H9 (cell line): ENCODE results near the gene RNF113B. TPM values are rescaled to one million over a fixed set of nuclear protein-coding genes. Genes with fewer than 3 reads are reported as not detected.

Source experiments
- DNase-seq: peaks from one replicate; pipeline ENCODE4 v3.0.0-alpha.2; 2017
- H2AFZ ChIP-seq: one replicate; pipeline ENCODE4 v1.6.1; 2013; ENCODE audit warnings: mild to moderate bottlenecking, low read length, control low read depth, moderate library complexity
- H2AK5ac ChIP-seq: 2 replicates; pipeline ENCODE4 v1.6.1; 2013; ENCODE audit warnings: low read length, control low read depth, mixed read lengths; ENCODE audit not compliant: insufficient read length
- H2BK120ac ChIP-seq: one replicate; pipeline ENCODE4 v1.6.1; 2013; ENCODE audit warnings: low read depth, mild to moderate bottlenecking, low read length, control low read depth, inconsistent platforms; ENCODE audit not compliant: poor library complexity, severe bottlenecking
- H2BK12ac ChIP-seq: 2 replicates; pipeline ENCODE4 v1.6.1; 2013; ENCODE audit warnings: low read length, control low read depth, mixed read lengths, low read depth; ENCODE audit not compliant: insufficient read length
- H2BK15ac ChIP-seq: 2 replicates; pipeline ENCODE4 v1.6.1; 2013; ENCODE audit warnings: low read depth, low read length, control low read depth
- H2BK20ac ChIP-seq: one replicate; pipeline ENCODE4 v1.6.1; 2013; ENCODE audit warnings: low read depth, mild to moderate bottlenecking, low read length, control low read depth, inconsistent platforms; ENCODE audit not compliant: poor library complexity, severe bottlenecking
- H2BK5ac ChIP-seq: 2 replicates; pipeline ENCODE4 v1.6.1; 2013; ENCODE audit warnings: low read length, control low read depth, mixed read lengths; ENCODE audit not compliant: insufficient read length
- H3K14ac ChIP-seq: 2 replicates; pipeline ENCODE4 v1.6.1; 2013; ENCODE audit warnings: low read length, control low read depth; ENCODE audit not compliant: insufficient read depth
- H3K18ac ChIP-seq: 2 replicates; pipeline ENCODE4 v1.6.1; 2013; ENCODE audit warnings: low read depth, mild to moderate bottlenecking, mixed read lengths, low read length, control low read depth; ENCODE audit not compliant: insufficient read length
- H3K23ac ChIP-seq: 2 replicates; pipeline ENCODE4 v1.6.1; 2013; ENCODE audit warnings: low read length, control low read depth, mixed read lengths, low read depth; ENCODE audit not compliant: insufficient read length
- H3K23me2 ChIP-seq: 2 replicates; pipeline ENCODE4 v1.6.1; 2013; ENCODE audit warnings: low read depth, mild to moderate bottlenecking, mixed read lengths, low read length, control low read depth; ENCODE audit not compliant: insufficient read length, poor library complexity, severe bottlenecking
- H3K27ac ChIP-seq: 2 replicates; pipeline ENCODE4 v1.5.1; 2013; ENCODE audit warnings: low read length, control low read depth, mixed read lengths, low read depth; ENCODE audit not compliant: insufficient read length
- H3K27me3 ChIP-seq: 2 replicates; pipeline ENCODE4 v1.6.1; 2013; ENCODE audit warnings: low read length, control low read depth, inconsistent platforms; ENCODE audit not compliant: insufficient read depth
- H3K4ac ChIP-seq: 2 replicates; pipeline ENCODE4 v1.6.1; 2013; ENCODE audit warnings: low read depth, mild to moderate bottlenecking, control low read depth, inconsistent platforms, low read length, moderate library complexity
- H3K4me1 ChIP-seq: 2 replicates; pipeline ENCODE4 v1.6.1; 2013; ENCODE audit warnings: low read length, control low read depth, inconsistent platforms; ENCODE audit not compliant: insufficient read depth
- H3K4me2 ChIP-seq: 2 replicates; pipeline ENCODE4 v1.6.1; 2013; ENCODE audit warnings: low read length, control low read depth, mixed read lengths; ENCODE audit not compliant: insufficient read length, insufficient read depth
- H3K56ac ChIP-seq: 2 replicates; pipeline ENCODE4 v1.6.1; 2013; ENCODE audit warnings: low read depth, mild to moderate bottlenecking, mixed read lengths, low read length, control low read depth; ENCODE audit not compliant: insufficient read length
- H3K79me1 ChIP-seq: 2 replicates; pipeline ENCODE4 v1.6.1; 2013; ENCODE audit warnings: low read depth, mild to moderate bottlenecking, moderate library complexity, low read length, control low read depth, inconsistent platforms; ENCODE audit not compliant: insufficient read depth, poor library complexity, severe bottlenecking
- H3K79me2 ChIP-seq: 2 replicates; pipeline ENCODE4 v1.6.1; 2013; ENCODE audit warnings: low read length, control low read depth, inconsistent platforms; ENCODE audit not compliant: insufficient read depth
- H3K9ac ChIP-seq: 2 replicates; pipeline ENCODE4 v1.6.1; 2013; ENCODE audit warnings: low read length, control low read depth, mixed read lengths; ENCODE audit not compliant: insufficient read length; ENCODE audit errors: extremely low read depth
- H3K9me3 ChIP-seq: one replicate; pipeline ENCODE4 v1.6.1; 2013; ENCODE audit warnings: low read depth, low read length, inconsistent platforms; ENCODE audit not compliant: control insufficient read depth
- H3T11ph ChIP-seq: one replicate; pipeline ENCODE4 v1.6.1; 2013; ENCODE audit warnings: mild to moderate bottlenecking, low read length, control low read depth, inconsistent platforms
- H4K20me1 ChIP-seq: one replicate; pipeline ENCODE4 v1.6.1; 2013; ENCODE audit not compliant: control insufficient read depth, insufficient read length, insufficient read depth
- H4K5ac ChIP-seq: 2 replicates; pipeline ENCODE4 v1.6.1; 2013; ENCODE audit warnings: low read depth, mild to moderate bottlenecking, mixed read lengths, low read length, control low read depth; ENCODE audit not compliant: insufficient read length
- H4K8ac ChIP-seq: replicated peaks from 2 replicates; pipeline ENCODE4 v1.6.1; 2013; ENCODE audit warnings: low read length, control low read depth, mixed read lengths, low read depth; ENCODE audit not compliant: insufficient read length
- H4K91ac ChIP-seq: 2 replicates; pipeline ENCODE4 v1.6.1; 2013; ENCODE audit warnings: low read depth, mild to moderate bottlenecking, moderate library complexity, mixed read lengths, low read length, control low read depth; ENCODE audit not compliant: insufficient read length
- H3K27ac Mint-ChIP-seq, 3 experiments: 2 replicates in 2 of 3; 3 replicates in 1 of 3; pipeline ENCODE4 v1.8.0; 2020 to 2021; ENCODE audit warnings: mixed read lengths in 3 of 3, mild to moderate bottlenecking in 1 of 3, moderate library complexity in 1 of 3
- H3K27me3 Mint-ChIP-seq: 2 replicates; pipeline ENCODE4 v1.8.0; 2021; ENCODE audit warnings: low read depth, mild to moderate bottlenecking, moderate library complexity, mixed read lengths
- H3K36me3 Mint-ChIP-seq, 3 experiments: 2 replicates in 2 of 3; 3 replicates in 1 of 3; pipeline ENCODE4 v1.8.0; 2020 to 2021; ENCODE audit warnings: low read depth in 3 of 3, mixed read lengths in 3 of 3; ENCODE audit not compliant: insufficient read depth in 1 of 3
- H3K4me1 Mint-ChIP-seq, 2 experiments: 2 replicates each; pipeline ENCODE4 v1.8.0; 2020; ENCODE audit warnings: mixed read lengths in 2 of 2
- H3K4me3 Mint-ChIP-seq, 2 experiments: 2 replicates in 1 of 2; 3 replicates in 1 of 2; pipeline ENCODE4 v1.8.0; 2020 to 2021; ENCODE audit warnings: mild to moderate bottlenecking in 2 of 2, mixed read lengths in 2 of 2, moderate library complexity in 1 of 2
- H3K9me3 Mint-ChIP-seq, 2 experiments: 2 replicates in 1 of 2; 3 replicates in 1 of 2; pipeline ENCODE4 v1.8.0; 2020; ENCODE audit warnings: mild to moderate bottlenecking in 2 of 2, mixed read lengths in 2 of 2, moderate library complexity in 1 of 2
- CTCF ChIP-seq: fragments of 200-600 bp; sonication (generic); conservative IDR thresholded peaks from 3 replicates; pipeline ENCODE4 v1.8.0; 2021; ENCODE audit warnings: antibody characterized with exemption, mild to moderate bottlenecking
- WGBS: extraction: QIAGEN DNeasy Blood & Tissue Kit; methylation state at CpG from one replicate; pipeline ENCODE4 v1.1.7; 2013; ENCODE audit warnings: missing lambda C conversion rate, low lambda C conversion rate, mixed read lengths; ENCODE audit not compliant: insufficient read length; ENCODE audit errors: extremely low coverage; 5-methylcytosine and 5-hydroxymethylcytosine counted together
- total RNA-seq: library from RNA; stranded (reverse); gene quantifications from 2 replicates; pipeline ENCODE4 v1.2.1, GENCODE V29; 2021

The RNF113B gene
- total RNA-seq, 1 experiment from 2014 or later: not detected

DNA sequence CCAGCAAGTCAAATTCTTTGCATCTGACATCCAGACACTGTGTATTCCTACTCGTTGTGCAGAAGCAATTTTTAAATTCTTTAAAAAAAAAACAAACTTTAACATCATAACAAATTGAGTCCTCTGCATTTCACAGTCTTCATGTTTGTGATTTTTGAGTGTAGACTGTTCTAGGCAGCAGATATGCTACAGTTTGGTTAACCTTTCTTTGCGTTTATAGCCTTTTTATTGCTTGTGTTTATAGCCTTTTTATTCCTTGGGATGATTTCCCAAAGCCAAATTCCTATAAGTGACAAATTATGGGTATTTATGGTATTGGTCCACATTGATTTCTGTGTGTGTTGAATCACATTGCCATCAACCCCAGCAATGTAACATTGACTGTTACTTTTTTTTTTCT lies 14.9 kb upstream of the RNF113B start:
- H3K4me2 ChIP-seq: no peak overlapping the region
- H3T11ph ChIP-seq: no peak overlapping the region
- no peak overlapping the region for H3K4ac ChIP-seq
- no peak overlapping the region for H4K8ac ChIP-seq
- H3K14ac ChIP-seq: no peak overlapping the region
- H3K18ac ChIP-seq: no peak overlapping the region
- no peaks in the 10 kb centered on the region for H3K27me3 ChIP-seq
- no peak for TF ChIP-seq CTCF
- no peaks in the 10 kb centered on the region for H4K20me1 ChIP-seq
- no CpG with 5 or more reads among the region's 2 CpGs for WGBS
- H3K79me2 ChIP-seq: peaks cover 3% of the 10 kb centered on the region; the same call in 1 of the 2 replicates
- Mint-ChIP-seq H3K9me3 (no peaks in the 10 kb centered on the region), H3K27ac (no peak overlapping the region), H3K4me3 (no peak overlapping the region), H3K27me3 (no peaks in the 10 kb centered on the region), H3K4me1 (peaks cover 34 to 39% of the 10 kb centered on the region in 2 experiments), H3K36me3 (peaks cover 0 to 4% (median 1%) of the 10 kb centered on the region in 3 experiments; a peak in 1 of 7 replicates)
- H2AFZ ChIP-seq: no peak overlapping the region
- H3K23ac ChIP-seq: no peak overlapping the region
- H3K23me2 ChIP-seq: no peaks in the 10 kb centered on the region
- H2BK5ac ChIP-seq: no peak overlapping the region
- H3K9me3 ChIP-seq: no peaks in the 10 kb centered on the region
- H3K27ac ChIP-seq: no peak overlapping the region
- H3K79me1 ChIP-seq: no peaks in the 10 kb centered on the region
- no peak overlapping the region for H3K9ac ChIP-seq
- no peak overlapping the region for H2BK20ac ChIP-seq
- H2BK12ac ChIP-seq: no peak overlapping the region
- no peak overlapping the region for H4K91ac ChIP-seq
- DNase-seq: no peak
- no peak overlapping the region for H3K56ac ChIP-seq
- H2BK15ac ChIP-seq: no peak overlapping the region
- H2BK120ac ChIP-seq: no peak overlapping the region
- H2AK5ac ChIP-seq: no peak overlapping the region
- no peak overlapping the region for H4K5ac ChIP-seq
- no peaks in the 10 kb centered on the region; the same call in 1 of the 2 replicates for H3K4me1 ChIP-seq
